ENCODE measurements around the gene ABCC10.
A peak's percentile ranks its signal among the peaks of the same experiment; 100 is the strongest.
"Not testable (repeated sequence)": the region's sequence is repeated elsewhere in the genome, so short reads cannot be mapped to it uniquely, and the experiment has no call there.

ABCC10 gene, protein sequence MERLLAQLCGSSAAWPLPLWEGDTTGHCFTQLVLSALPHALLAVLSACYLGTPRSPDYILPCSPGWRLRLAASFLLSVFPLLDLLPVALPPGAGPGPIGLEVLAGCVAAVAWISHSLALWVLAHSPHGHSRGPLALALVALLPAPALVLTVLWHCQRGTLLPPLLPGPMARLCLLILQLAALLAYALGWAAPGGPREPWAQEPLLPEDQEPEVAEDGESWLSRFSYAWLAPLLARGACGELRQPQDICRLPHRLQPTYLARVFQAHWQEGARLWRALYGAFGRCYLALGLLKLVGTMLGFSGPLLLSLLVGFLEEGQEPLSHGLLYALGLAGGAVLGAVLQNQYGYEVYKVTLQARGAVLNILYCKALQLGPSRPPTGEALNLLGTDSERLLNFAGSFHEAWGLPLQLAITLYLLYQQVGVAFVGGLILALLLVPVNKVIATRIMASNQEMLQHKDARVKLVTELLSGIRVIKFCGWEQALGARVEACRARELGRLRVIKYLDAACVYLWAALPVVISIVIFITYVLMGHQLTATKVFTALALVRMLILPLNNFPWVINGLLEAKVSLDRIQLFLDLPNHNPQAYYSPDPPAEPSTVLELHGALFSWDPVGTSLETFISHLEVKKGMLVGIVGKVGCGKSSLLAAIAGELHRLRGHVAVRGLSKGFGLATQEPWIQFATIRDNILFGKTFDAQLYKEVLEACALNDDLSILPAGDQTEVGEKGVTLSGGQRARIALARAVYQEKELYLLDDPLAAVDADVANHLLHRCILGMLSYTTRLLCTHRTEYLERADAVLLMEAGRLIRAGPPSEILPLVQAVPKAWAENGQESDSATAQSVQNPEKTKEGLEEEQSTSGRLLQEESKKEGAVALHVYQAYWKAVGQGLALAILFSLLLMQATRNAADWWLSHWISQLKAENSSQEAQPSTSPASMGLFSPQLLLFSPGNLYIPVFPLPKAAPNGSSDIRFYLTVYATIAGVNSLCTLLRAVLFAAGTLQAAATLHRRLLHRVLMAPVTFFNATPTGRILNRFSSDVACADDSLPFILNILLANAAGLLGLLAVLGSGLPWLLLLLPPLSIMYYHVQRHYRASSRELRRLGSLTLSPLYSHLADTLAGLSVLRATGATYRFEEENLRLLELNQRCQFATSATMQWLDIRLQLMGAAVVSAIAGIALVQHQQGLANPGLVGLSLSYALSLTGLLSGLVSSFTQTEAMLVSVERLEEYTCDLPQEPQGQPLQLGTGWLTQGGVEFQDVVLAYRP (N-terminal part only)

GRCh38 chr6:43427406-43428111, at the start of gene ABCC10:
Gene ABCC10 (plus strand): TSS chr6:43427541. CDS start chr6:43427979, 438 bp downstream.
- DNase-seq: peak; percentile 84 to 90 (median 88)

- DNase-seq: no peak
These were observed 49.6 kb upstream of the ABCC10 start for GRCh38 chr6:43377710-43378229.

GRCh38 chr6:43378631-43379030, 48.7 kb upstream of the ABCC10 start:
- no peak for DNase-seq

GRCh38 chr6:43380858-43381257, 46.5 kb upstream of the ABCC10 start:
- DNase-seq: not testable (repeated sequence)

DNA sequence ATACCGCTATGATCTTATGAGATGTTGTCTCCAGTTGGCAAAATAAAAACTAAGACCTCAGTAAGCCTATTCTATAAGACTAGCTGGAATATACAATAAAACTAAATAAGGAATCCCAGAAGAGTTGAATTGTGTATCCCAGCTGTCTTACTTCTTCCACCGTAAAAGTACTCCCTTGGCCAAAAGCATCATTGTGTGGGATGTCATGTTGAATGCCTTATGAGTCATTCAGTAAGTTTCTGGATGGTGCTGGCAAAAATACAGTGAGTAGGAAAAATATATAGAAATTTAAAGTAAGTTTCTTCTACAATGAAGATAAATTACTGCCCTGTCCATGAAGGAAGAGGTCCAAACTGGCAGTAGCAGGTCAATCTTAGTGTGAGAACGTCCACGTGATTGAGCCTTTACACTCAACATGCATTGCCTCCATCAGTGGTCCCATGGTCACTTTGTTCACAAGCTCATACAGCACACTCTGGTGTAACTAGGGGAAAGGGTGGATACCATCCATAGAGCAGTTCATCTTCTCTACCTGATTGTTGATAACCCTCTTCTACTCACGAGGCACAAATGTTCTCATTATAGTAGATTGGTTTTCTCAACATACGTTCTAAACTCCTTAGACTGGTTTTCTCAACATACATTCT, 44.2 kb upstream of the ABCC10 start:
- DNase-seq: no peak

GRCh38 chr6:43386492-43386891, 40.8 kb upstream of the ABCC10 start:
- DNase-seq: no peak

- DNase-seq: no peak
These were observed 37.5 kb upstream of the ABCC10 start for GRCh38 chr6:43389730-43390295.

DNA sequence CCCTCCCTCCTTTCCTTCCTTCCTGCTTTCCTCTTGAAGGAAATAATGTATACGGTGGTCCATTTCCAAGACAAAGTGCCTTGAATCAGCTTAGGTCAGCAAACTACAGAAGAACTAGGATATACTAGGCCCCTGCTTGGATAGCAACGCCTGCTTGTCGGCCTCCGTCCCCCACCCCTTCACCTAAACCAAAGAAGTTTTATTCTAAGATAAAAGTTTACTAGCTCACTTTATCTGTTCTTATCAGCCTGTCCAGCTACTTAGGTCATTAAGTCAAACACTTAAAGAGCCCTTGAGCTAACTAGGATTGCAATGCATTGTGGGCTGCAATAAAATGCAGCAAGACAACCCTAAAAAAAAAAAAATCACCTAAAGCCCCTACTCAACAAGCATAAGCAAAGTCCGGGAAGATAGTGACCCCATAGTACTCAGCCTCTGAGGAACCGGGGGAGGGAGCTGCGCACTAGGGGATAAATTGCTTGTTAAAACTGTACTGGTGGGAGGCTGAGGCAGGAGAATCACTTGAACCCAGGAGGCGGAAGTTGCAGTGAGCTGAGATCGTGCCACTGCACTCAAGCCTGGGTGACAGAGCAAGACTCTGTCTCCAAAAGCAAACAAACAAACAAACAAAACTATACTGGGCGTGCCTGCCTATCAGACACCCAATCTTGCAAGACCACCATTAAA, 36.4 kb upstream of the ABCC10 start:
- not testable (repeated sequence) for DNase-seq

DNA sequence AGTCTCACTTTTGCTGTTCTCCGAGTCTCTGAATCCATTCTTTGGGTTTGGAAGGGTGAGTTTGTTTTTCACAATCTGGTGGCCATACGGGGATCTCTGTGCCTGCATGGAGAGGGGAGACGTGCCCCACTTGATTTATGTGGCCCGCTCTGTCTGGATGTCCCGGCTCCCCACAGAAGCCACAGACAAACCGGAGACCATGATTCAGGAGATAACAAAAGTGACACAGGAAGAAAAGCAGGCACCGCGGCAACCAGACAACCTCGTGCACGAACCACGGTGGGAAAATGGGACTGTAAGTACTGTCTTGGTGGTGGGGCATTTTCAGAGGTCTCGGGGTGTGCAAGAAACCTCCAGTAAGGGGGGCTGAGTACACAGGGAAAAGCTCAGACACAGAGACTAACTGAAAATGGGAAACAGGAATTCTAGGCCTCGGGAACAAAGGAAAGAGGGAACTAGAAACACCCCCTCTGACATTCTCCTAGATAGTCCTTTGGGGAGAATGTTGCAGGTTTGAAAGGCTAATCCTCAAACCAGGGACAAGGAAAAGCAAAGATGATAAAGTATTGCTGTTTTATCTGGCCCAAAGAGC, 35.8 kb upstream of the ABCC10 start:
- DNase-seq: no peak

DNA sequence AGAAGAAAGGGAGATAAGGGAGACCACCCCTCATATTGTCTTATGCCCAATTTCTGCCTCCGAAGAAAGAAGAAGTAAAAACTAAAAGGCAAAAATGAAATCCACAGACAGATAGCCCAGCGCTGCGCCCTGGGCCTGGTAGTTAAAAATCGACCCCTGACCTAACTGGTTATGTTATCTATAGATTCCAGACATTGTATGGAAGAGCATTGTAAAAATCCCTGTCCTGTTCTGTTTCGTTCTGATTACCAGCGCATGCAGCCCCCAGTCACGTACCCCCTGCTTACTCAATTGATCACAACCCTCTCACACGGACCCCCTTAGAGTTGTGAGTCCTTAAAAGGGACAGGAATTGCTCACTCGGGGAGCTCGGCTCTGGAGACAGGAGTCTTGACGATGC, 34.2 kb upstream of the ABCC10 start:
- DNase-seq: not testable (repeated sequence)

- DNase-seq: no peak
These were observed 33.7 kb upstream of the ABCC10 start for GRCh38 chr6:43393602-43394001.

GRCh38 chr6:43394982-43395381, 32.4 kb upstream of the ABCC10 start:
- DNase-seq: no peak

DNA sequence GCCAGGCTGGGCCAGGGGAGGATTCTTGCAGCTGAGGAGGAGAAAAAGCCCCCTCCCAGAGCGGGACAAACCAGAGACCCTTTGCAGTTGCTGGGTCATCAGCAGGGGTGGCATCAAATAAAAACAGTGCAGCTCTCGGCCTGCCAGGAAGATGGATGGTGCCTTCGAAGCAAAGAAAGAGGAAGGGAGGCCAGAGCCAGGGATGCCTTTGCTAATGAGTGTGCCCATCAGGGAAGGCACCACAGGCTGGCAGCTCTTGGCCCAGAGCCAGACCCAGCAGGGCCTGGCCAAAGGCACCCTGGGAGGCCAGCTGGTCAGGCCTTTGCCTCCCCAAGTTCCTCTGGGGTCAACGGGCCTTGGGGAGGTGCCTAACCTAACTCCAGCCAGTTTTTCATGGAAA, 31.6 kb upstream of the ABCC10 start:
- no peak for DNase-seq

GRCh38 chr6:43396408-43397149, 30.8 kb upstream of the ABCC10 start:
- no peak for DNase-seq

GRCh38 chr6:43399932-43400487, 27.3 kb upstream of the ABCC10 start:
- no peak for DNase-seq

DNA sequence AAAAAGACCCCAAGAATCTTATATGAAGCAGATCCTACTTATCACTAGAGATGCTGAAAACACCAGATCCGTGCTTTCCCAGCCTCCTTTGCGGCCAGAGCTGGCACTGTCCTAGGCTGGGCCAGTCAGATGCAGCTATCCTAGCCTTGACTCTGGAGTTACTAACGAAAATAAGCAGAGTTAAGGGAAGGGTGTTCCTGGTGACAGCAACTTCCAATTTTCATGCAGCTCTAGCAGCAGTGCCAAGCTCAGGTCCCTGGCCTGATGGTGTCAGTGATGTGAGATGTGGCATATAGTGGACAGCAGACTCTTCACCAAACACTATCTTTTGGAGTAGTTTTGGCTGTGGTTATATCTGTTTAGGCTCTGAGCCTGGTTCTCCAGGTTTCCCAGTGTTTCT, 25.6 kb upstream of the ABCC10 start:
- no peak for DNase-seq

DNA sequence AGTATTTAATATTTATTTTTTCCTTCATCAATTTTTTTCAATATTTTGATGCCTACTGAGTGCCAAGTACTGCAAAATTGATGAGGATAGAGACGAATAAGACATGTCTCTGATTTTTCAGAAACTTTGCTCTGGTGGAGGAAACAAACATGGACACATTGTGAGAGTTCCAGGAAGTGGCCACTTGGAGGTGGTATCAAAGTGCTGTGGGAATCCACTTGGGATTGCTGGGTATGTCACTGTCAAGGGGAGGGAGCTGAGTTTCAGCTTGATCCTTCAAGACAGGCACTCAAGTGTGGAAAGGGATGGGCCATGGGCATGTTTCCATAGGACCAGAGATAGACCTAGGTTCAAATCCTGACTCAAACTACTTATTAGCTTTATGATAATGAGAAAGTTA, 24.5 kb upstream of the ABCC10 start:
- no peak for DNase-seq

- DNase-seq: no peak
These were observed 22.0 kb upstream of the ABCC10 start for GRCh38 chr6:43405354-43405753.

GRCh38 chr6:43407296-43407695, 20.0 kb upstream of the ABCC10 start:
- no peak for DNase-seq

All from activated CD4-positive, CD25-positive, alpha-beta regulatory T cell (primary cell).